Measurements from ENCODE around the gene ELAVL2.

DNA sequence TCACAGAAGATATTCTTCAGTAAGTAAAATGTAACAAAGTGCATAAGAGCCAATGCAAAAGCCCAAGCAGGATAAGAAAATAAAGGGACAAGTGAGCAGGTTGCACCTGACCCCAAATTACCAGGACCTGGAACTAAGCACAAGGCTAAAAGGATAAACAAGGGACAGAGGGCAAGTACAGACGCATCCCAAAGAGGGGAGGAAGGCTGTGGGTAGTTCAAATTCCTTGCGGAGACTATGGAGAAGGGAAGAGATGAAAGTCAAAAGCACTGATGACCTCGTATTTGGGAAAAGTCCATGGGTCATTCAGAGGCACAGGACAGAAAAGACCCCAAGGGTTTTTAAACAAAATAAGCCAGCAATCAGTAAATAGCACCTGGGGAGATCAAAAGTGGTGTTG lies 11.8 kb downstream of the ELAVL2 start:
- no peak for TF ChIP-seq CTCF (IDR thresholded peaks at IDR 0.05)
- TF ChIP-seq ZFX (IDR thresholded peaks at IDR 0.05; ENCODE audit: borderline replicate concordance) = no peak

Data from 22Rv1 (cell line).